Stomach (tissue), 9 donors: ENCODE data around the gene SMAD6. TPM values are rescaled to one million over a fixed set of nuclear protein-coding genes. Genes with fewer than 3 reads are reported as not detected.

Experiments
- DNase-seq, 2 donors: peaks; one replicate each; pipeline versions ENCODE4 v3.0.0 to v3.0.0-alpha.2; 2013 to 2019
- H3K27ac ChIP-seq, 5 donors: fragments of 200-600 bp in 4 of 5; sonication (generic) in 4 of 5; one replicate each; pipeline ENCODE4 v1.5.1; 2013 to 2019; ENCODE audit warnings: mild to moderate bottlenecking in 1 of 5, moderate library complexity in 1 of 5
- H3K27me3 ChIP-seq, 3 donors: fragments of 200-600 bp; sonication (generic); one replicate each; pipeline ENCODE4 v1.5.1; 2017 to 2019; ENCODE audit warnings: mixed run types in 1 of 3
- H3K36me3 ChIP-seq, 4 donors: fragments of 200-600 bp; sonication (generic); 1 replicate in 3 of 4; 2 replicates in 1 of 4; pipeline ENCODE4 v1.5.1; 2016 to 2019
- H3K4me1 ChIP-seq, 4 donors: fragments of 200-600 bp; sonication (generic); one replicate each; pipeline ENCODE4 v1.5.1; 2016 to 2019
- H3K4me3 ChIP-seq, 4 donors: fragments of 200-600 bp; sonication (generic) in 3 of 4; one replicate each; pipeline ENCODE4 v1.5.1; 2016 to 2019; ENCODE audit warnings: mild to moderate bottlenecking in 1 of 4
- H3K9me3 ChIP-seq, 4 donors: fragments of 200-600 bp; sonication (generic); one replicate each; pipeline ENCODE4 v1.5.1; 2016 to 2019
- EP300 ChIP-seq: sonication (generic); formaldehyde crosslinking; IDR thresholded peaks from one replicate; pipeline ENCODE4 v1.6.1; 2017; ENCODE audit warnings: antibody characterized with exemption
- POLR2A ChIP-seq, 4 donors: fragments of 450-650 bp; IDR thresholded peaks; one replicate each; pipeline ENCODE4 v1.6.1; 2016; ENCODE audit warnings: antibody characterized with exemption in 4 of 4, control low read depth in 2 of 4, mild to moderate bottlenecking in 1 of 4, moderate library complexity in 1 of 4
- POLR2AphosphoS5 ChIP-seq, 3 donors: sonication (generic); formaldehyde crosslinking; IDR thresholded peaks; one replicate each; pipeline ENCODE4 v1.6.1; 2016; ENCODE audit warnings: antibody characterized with exemption in 3 of 3
- WGBS, 5 donors: extraction: QIAGEN DNeasy Blood & Tissue Kit in 3 of 5; methylation state at CpG; one replicate each; pipeline versions ENCODE4 v1.1.5 to v1.1.7; 2013 to 2018; 5-methylcytosine and 5-hydroxymethylcytosine counted together
- intact Hi-C: fragments of 100-400 bp; cut with DNase I; formaldehyde crosslinking; loops from one replicate; pipeline ENCODE4 v1.15.1; 2023; ENCODE audit warnings: low total_unique reads
- polyA plus RNA-seq, 3 donors: library from polyadenylated mRNA; stranded (reverse); fragments of 200-250 nt; gene quantifications; one replicate each; pipeline ENCODE4 v1.2.3, GENCODE V29; 2013
- total RNA-seq, 5 donors: library from RNA; depleted of rRNA; stranded (reverse); fragments of >200 nt; gene quantifications; one replicate each; pipeline versions ENCODE4 v1.1.0 to v1.2.3, GENCODE V29; 2014 to 2016
- TF ChIP-seq, protein P1 (sequence below), 7 experiments: fragments of 450-650 bp in 4 of 7; fragments of 200-600 bp in 3 of 7; sonication (generic) in 3 of 7; IDR thresholded peaks; one replicate each; pipeline ENCODE4 v1.5.1; 2016 to 2019; ENCODE audit warnings: antibody characterized with exemption in 7 of 7, control low read depth in 2 of 7, mild to moderate bottlenecking in 1 of 7
- donor health status: healthy with polysubstance abuse.
- donor health status: Bipolar disorder and iron deficiency.
- donor health status: healthy.

SMAD6 gene
- total and polyA plus RNA-seq, 8 donors = 4.0 to 112 (median 28.3) TPM

DNA sequence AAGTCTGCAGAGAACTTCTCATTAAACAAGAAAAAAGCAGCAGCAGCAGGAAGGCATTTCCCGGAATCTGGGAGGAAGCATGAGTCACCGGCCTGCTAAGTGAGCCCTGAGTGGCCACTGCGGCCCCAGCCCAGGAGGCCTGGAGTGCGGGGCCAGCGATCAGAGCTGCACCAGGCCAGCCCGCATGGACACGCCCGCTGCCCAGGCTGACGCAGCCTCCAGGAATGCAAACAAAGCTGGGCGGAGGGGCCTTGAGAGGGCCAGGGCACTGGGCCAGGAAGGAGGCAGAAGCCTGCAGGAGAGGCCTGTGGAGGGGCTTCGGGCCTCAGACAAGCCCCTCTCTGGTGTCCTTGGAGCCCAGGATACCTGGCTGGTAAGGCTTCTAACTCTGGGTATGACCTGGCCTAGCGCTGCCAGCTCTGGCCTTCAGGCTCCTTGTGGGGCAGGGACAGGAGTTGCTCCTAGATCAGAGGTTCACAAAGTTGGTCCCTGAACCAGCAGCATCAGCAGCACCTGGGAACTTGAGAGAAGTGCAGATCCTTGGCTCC is 101.2 kb downstream of the SMAD6 start:
- Histone ChIP-seq H3K36me3 (no peaks in the 10 kb centered on the region), H3K9me3 (no peaks in the 10 kb centered on the region), H3K4me1 (peaks cover 18 to 25% (median 22%) of the 10 kb centered on the region in 4 donors), H3K4me3 (no peak overlapping the region), H3K27me3 (no peaks in the 10 kb centered on the region), H3K27ac (peak overlapping the region; percentile 69 to 91 (median 83))
- WGBS, 5 donors = 8 to 29% (median 19%) methylated on average over 6 to 12 of the region's 12 CpGs
- TF ChIP-seq, protein P1, sequence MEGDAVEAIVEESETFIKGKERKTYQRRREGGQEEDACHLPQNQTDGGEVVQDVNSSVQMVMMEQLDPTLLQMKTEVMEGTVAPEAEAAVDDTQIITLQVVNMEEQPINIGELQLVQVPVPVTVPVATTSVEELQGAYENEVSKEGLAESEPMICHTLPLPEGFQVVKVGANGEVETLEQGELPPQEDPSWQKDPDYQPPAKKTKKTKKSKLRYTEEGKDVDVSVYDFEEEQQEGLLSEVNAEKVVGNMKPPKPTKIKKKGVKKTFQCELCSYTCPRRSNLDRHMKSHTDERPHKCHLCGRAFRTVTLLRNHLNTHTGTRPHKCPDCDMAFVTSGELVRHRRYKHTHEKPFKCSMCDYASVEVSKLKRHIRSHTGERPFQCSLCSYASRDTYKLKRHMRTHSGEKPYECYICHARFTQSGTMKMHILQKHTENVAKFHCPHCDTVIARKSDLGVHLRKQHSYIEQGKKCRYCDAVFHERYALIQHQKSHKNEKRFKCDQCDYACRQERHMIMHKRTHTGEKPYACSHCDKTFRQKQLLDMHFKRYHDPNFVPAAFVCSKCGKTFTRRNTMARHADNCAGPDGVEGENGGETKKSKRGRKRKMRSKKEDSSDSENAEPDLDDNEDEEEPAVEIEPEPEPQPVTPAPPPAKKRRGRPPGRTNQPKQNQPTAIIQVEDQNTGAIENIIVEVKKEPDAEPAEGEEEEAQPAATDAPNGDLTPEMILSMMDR (IDR thresholded peaks at IDR 0.05) = no peak
- no peak for TF ChIP-seq EP300
- peak; percentile 59 to 91 (median 72) for TF ChIP-seq POLR2AphosphoS5 (IDR thresholded peaks at IDR 0.05)
- TF ChIP-seq POLR2A (IDR thresholded peaks at IDR 0.05) = no peak
- intact Hi-C loops = no loop called here
- peak; percentile 94 to 98 for DNase-seq

DNA sequence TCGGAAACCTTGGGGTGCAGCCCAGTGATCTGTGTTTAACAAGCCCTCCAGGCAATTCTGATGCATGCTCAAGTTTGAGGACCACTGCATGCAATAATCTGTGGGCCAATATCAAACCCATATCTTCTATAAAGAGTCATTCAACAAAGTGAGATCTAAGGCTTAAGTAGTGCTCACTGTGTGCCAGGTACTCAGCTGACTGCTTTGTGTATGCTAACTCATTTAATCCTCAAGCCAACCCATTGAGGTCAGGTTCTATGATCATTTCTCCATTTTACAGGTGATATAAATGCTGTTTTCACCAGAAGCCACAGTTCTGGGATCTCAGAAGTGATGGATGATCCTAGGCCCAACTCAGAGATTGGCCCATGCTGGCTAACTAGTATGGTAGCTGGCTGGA is 101.7 kb downstream of the SMAD6 start:
- intact Hi-C loops = no loop called here
- Histone ChIP-seq H3K4me1 (peaks cover 18 to 25% (median 22%) of the 10 kb centered on the region in 4 donors), H3K36me3 (no peaks in the 10 kb centered on the region), H3K27me3 (no peaks in the 10 kb centered on the region), H3K9me3 (no peaks in the 10 kb centered on the region), H3K27ac (peak overlapping the region; percentile 69 to 91 (median 83)), H3K4me3 (no peak overlapping the region)
- TF ChIP-seq EP300 (no peak), POLR2A (IDR thresholded peaks at IDR 0.05) (no peak), POLR2AphosphoS5 (IDR thresholded peaks at IDR 0.05) (no peak)
- TF ChIP-seq, protein P1 (IDR thresholded peaks at IDR 0.05) = no peak
- no peak for DNase-seq
- 20 to 60% (median 47%) methylated on average over 1 of the region's 1 CpG for WGBS, 5 donors

DNA sequence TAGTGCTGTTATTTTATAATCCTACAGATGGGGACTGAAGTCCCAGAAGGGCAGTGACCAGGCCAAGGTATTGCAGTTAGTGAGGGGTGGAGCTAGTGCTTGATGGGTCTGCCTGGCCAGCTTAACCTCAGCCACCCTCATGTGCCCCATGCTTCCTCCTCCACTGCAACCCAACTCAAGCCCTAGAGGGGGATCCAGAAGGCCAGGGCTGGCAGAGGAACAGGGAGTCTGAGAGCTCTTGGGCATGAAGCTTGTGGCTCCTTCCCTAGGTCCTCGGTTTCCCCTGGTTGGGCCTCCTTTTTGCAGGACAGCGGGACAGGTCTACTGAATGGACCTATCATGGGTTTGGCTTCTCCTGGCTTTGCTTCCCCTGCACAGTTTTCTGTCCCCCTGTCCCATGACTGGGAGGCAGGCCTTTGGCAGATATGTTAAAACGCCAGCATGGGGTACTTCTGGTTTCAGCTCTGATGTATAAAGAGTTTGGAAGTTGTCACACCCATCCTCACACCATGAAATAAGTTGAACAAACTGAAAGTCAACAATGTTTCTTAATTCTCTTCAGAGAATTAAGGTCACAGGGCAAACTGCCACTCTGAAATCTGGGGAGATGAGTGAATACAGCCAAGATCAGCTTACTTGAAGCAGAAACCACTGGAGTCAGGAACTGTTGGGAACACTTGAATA is 103.3 kb downstream of the SMAD6 start:
- TF ChIP-seq EP300 (no peak), POLR2AphosphoS5 (IDR thresholded peaks at IDR 0.05) (no peak), POLR2A (IDR thresholded peaks at IDR 0.05) (no peak)
- TF ChIP-seq, protein P1 (IDR thresholded peaks at IDR 0.05) = no peak
- Histone ChIP-seq H3K27ac (no peak overlapping the region), H3K4me3 (no peak overlapping the region), H3K4me1 (peaks cover 18 to 25% (median 22%) of the 10 kb centered on the region in 4 donors), H3K9me3 (no peaks in the 10 kb centered on the region), H3K36me3 (no peaks in the 10 kb centered on the region), H3K27me3 (no peaks in the 10 kb centered on the region)
- intact Hi-C loops = no loop called here
- DNase-seq = no peak
- WGBS, 5 donors = 86 to 96% (median 91%) methylated on average over 3 of the region's 3 CpGs

DNA sequence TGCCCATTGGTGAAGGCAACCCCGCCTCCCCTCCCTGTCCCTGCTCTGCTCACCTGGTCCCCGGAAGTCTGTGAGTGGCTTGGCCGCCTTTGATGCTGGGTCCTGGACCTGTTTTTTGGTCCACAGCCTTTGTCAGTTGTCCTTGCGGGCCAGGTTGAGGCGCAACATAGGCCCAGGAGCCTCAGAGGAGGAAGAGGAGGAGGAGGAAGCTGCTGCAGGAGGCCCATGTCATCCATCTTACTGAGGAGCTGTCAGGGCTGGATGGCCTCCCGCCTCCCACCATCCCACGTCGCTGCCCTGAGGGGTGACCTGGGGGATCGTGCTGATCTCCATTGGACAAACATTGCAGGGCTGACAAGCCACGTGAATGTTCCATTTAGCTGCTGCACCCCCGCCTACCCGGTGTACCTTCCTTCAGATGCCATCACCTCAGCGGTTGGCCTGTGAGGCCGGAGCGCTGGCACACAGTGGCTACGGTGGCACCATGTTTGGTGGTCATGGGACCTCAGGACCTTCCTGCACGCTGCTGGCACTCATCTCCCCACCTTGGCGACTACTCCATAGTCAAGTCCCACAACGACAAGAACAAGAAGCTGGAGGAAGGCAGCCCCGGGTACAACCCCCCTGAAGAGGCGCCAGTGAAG is 106.3 kb downstream of the SMAD6 start:
- no peak overlapping the region for H3K4me3 ChIP-seq
- no peak for DNase-seq
- intact Hi-C loops = no loop called here
- H3K4me1 ChIP-seq = peaks cover 3 to 9% (median 6%) of the 10 kb centered on the region in 4 donors
- H3K27me3 ChIP-seq = no peaks in the 10 kb centered on the region
- TF ChIP-seq, protein P1 (IDR thresholded peaks at IDR 0.05) = no peak
- TF ChIP-seq POLR2AphosphoS5 (IDR thresholded peaks at IDR 0.05) (no peak), EP300 (no peak)
- WGBS, 5 donors = 92 to 94% (median 93%) methylated on average over 20 to 21 of the region's 21 CpGs
- H3K9me3 ChIP-seq = peaks cover 0 to 3% (median 0%) of the 10 kb centered on the region in 4 donors
- H3K36me3 ChIP-seq = no peaks in the 10 kb centered on the region
- H3K27ac ChIP-seq = no peak overlapping the region
